Omental fat pad (tissue), 4 donors: ENCODE results near the gene ERP27. TPM values are rescaled to one million over a fixed set of nuclear protein-coding genes. Genes with fewer than 3 reads are reported as not detected.
A peak's percentile ranks its signal among the peaks of the same experiment; 100 is the strongest.

Source experiments
- ATAC-seq: fragments of 150-250 bp; one replicate; pipeline ENCODE4 v1.9.1; 2016; ENCODE audit warnings: mild to moderate bottlenecking, moderate library complexity; ENCODE audit not compliant: low FRiP score
- DNase-seq: peaks from one replicate; pipeline ENCODE4 v3.0.0-alpha.2; 2019; ENCODE audit warnings: low spot score
- total RNA-seq, 4 donors: library from RNA; depleted of rRNA; stranded (reverse); fragments of >200 nt; gene quantifications; one replicate each; pipeline ENCODE4 v1.1.0, GENCODE V29; 2016
- TF ChIP-seq, protein P1 (sequence below), 3 donors: fragments of 450-650 bp; IDR thresholded peaks; one replicate each; pipeline ENCODE4 v1.5.1; 2016 to 2017; ENCODE audit warnings: antibody characterized with exemption in 3 of 3, mild to moderate bottlenecking in 3 of 3, moderate library complexity in 2 of 3

The ERP27 gene
- total RNA-seq, 4 donors from 2014 or later, result 0.56 to 0.60 TPM; not detected in 2

DNA sequence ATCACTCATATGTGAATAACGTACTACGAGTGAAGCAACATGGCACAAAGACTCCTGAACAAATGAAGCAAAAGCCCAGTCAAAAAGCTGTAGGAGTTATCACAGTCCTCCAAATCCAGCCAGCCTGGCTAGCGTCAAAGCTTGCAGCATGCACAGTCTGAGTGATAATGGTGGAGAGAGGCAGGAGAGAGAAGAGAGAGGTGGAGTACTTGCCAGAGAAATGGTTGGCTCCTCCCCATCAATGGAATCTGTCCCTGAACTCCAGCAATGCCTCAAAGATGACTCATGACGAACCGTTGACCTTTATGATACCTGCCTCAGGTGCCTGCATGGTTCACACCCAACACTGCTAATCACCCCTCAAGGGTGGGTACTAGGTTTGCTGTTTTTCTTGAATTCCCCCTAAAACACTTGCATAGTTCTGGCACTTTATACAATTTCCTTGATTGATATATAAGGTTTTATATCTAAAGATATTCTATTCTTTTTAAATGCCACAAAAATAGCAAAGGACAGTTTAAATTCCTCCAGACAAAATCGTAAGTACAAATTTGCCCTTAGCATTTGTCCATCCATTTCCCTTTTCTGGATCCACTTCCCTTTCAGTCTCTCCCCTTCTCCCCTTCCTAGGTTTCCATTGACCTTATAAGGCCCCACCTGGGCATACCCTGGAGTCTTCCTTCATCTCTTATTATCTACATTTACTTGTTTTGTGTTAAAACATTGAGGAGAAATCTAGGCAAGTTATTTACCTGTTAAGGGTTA lies 12.8 kb upstream of the ERP27 start:
- DNase-seq (no peak), ATAC-seq (no peak)
- TF ChIP-seq, protein P1, sequence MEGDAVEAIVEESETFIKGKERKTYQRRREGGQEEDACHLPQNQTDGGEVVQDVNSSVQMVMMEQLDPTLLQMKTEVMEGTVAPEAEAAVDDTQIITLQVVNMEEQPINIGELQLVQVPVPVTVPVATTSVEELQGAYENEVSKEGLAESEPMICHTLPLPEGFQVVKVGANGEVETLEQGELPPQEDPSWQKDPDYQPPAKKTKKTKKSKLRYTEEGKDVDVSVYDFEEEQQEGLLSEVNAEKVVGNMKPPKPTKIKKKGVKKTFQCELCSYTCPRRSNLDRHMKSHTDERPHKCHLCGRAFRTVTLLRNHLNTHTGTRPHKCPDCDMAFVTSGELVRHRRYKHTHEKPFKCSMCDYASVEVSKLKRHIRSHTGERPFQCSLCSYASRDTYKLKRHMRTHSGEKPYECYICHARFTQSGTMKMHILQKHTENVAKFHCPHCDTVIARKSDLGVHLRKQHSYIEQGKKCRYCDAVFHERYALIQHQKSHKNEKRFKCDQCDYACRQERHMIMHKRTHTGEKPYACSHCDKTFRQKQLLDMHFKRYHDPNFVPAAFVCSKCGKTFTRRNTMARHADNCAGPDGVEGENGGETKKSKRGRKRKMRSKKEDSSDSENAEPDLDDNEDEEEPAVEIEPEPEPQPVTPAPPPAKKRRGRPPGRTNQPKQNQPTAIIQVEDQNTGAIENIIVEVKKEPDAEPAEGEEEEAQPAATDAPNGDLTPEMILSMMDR (IDR thresholded peaks at IDR 0.05), result no peak

- ATAC-seq (no peak), DNase-seq (no peak)
- TF ChIP-seq, protein P1 (IDR thresholded peaks at IDR 0.05), result no peak
Observed at GRCh38 chr12:14950421-14950820, 12.1 kb upstream of the ERP27 start.

DNA sequence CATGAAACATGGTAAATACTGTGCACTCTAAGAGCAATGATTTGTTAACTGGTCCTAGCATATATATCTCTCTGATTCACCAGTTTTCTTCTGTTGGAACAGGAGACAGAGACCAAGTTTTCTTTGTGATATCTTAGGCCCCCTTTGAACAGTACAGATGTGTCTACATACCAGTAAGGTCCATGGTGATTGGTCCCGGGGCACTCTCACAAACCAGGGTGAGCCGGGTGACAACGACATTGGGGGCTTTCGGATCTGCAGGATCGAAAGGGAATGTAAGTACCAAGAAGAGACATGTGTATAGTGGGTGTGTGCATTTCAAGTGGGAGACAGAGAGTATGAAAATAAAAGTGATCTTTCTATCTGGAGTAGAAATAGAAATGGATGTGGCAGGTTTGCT lies 11.3 kb upstream of the ERP27 start:
- DNase-seq (no peak), ATAC-seq (no peak)
- TF ChIP-seq, protein P1 (IDR thresholded peaks at IDR 0.05), result no peak

DNA sequence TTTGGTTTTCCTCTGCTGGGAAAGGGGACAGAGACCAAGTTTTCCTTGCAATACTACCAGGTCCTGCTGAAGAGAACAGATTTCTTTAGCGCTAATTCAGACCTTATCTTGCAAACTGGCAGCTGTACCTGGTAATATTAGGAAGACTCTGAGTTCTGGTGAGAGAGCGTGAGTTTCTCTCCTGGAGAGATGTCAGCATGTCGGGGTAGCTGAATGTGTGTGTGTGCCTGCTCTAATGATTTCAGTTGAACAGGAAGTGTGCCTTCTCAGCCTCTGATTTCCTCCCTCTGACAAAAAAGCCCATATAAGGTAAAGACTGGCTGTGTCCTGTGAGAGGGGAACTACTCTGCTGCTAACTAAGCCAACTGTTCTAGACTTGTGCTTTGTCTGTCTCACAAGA lies 10.3 kb upstream of the ERP27 start:
- TF ChIP-seq, protein P1 (IDR thresholded peaks at IDR 0.05), result no peak
- DNase-seq (no peak), ATAC-seq (peak; percentile 61)

DNA sequence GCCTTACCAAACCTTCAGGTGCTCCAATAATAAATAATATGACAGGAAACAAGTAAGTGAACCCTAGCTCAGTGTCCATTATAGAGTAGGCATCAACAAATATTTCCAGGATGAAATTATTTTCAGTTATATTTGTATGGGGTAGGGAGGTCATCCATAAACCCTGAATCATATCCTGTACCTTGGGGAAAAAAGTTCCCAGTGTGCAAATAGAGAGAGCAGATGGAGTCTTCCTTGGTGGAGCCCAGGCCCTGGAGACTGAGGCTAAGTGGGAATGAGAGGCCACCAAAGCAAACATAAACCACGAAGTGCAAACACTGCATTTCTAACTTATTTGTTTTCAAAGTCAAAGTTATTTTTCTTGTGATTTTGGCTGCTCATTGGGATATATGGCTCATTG lies 8.5 kb upstream of the ERP27 start:
- TF ChIP-seq, protein P1 (IDR thresholded peaks at IDR 0.05), result no peak
- ATAC-seq (no peak), DNase-seq (no peak)

DNA sequence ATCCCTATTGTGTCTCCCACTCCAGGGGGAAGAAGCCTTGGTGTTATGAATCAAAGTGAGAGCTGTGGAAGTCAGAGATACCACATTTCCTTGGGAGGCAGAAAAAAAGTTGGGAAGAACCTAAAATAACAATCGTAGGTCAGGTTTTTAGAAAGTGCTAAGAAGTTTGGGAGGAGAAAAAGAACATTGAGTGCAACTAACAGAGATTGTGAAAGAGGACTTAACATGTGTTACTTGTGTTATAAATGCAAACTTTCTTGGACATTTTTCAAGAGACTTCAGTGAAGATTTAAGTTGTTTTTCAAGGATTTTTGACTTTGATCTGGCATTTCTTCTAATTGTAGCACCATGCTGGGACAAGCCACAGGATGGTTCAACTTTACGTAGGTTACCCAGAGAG lies 7.8 kb upstream of the ERP27 start:
- TF ChIP-seq, protein P1 (IDR thresholded peaks at IDR 0.05), result no peak
- ATAC-seq (no peak), DNase-seq (no peak)
